GM12891 (cell line): Measurements from ENCODE around the gene KRT80.

Source experiments
- POLR2A ChIP-seq: IDR thresholded peaks from 2 replicates; pipeline ENCODE4 v1.6.1; 2011; ENCODE audit warnings: low read depth, low read length, control low read depth
- POLR2AphosphoS5 ChIP-seq: IDR thresholded peaks from 2 replicates; pipeline ENCODE4 v1.6.1; 2011; ENCODE audit warnings: low read depth, low read length, control low read depth

GRCh38 chr12:52166672-52167071, 25.1 kb downstream of the KRT80 start:
- TF ChIP-seq POLR2A (no peak), POLR2AphosphoS5 (no peak)
